HG02981 (cell line): Measurements from ENCODE around the gene NPIPB6.

Source experiments
- ATAC-seq: cut with Tn5 transposase; IDR thresholded peaks from one replicate; pipeline ENCODE4 v1.9.1; 2021; ENCODE audit warnings: mild to moderate bottlenecking, moderate library complexity; ENCODE audit not compliant: unreplicated experiment

The NPIPB6 gene

GRCh38 chr16:28300327-28300726, 63.0 kb downstream of the NPIPB6 start:
- no peak for ATAC-seq

GRCh38 chr16:28298511-28298878, 64.8 kb downstream of the NPIPB6 start:
- no peak for ATAC-seq

DNA sequence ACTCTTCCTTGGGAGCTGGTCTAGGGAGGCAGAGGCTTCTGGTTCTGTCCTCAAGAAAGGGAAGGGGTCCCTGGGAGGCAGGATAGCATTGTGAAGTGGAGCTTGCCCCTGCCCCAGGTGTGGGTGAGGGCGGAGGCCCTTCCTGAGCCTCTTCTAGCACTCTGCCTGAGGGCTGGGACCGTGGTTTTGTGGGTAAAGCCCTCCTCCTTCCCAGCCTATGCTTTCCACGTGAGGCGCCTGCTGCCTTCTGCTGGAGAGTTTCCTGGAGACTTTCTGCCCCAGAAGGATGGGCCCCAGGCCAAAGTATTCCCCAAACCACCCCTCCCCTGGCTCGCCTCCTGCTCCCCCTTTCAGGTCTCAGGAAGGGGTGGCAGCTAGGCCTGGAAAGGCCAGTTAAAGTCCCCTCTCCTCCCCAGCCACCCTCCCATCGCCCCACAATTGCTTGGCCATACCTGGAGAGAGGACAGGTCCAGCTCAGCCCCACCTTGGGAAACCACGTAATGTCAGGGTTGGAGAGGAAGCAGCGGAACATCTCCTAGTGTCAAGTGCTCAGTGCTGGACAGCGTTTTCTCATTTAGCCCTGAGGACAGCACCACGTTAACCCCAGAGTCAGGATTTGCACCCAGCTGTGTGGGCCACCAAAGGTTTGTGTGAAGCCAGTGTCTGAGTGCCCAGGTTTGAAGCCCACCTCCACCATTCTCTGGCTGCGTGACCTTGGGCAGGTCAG, 65.4 kb downstream of the NPIPB6 start:
- ATAC-seq: no peak

GRCh38 chr16:28297308-28297707, 66.0 kb downstream of the NPIPB6 start:
- no peak for ATAC-seq

DNA sequence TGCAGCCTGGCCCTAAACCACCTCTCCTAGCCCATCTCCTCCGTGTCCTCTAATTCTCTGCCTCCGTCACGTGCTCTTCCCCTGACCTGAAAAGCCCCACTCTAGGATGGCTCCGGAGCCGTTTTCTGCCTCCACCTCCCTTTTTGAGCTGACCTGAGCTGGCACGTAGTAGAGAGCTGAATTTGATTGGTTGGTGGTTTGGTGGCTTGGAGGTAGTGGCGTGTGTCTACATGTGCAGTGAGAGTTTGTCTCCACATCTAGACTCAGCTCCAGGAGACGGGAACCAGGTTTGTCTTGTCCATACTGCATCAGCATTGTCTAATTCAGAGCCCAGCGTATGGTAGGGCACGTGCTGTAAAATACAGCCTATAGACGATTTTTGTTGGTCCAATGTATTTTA, 68.0 kb downstream of the NPIPB6 start:
- no peak for ATAC-seq

DNA sequence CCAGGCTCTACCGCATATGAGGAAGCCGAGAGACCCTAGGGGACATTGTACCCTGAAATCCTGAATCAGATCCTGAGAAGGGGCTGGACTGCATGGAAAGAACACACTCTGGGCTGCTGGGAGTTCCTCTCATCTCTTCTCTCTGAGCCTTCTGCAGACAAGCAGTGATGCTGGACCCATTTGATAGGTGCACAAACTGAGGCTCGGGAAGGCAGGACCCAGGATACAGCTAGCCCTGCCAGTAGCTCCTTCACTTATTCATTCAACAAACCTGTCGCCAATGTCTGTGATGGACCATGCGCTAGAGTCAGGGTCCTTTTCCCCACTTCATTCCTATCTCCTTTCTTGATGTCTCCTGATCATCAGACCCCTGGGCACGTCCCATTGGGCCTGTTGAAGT, 69.1 kb downstream of the NPIPB6 start:
- no peak for ATAC-seq

DNA sequence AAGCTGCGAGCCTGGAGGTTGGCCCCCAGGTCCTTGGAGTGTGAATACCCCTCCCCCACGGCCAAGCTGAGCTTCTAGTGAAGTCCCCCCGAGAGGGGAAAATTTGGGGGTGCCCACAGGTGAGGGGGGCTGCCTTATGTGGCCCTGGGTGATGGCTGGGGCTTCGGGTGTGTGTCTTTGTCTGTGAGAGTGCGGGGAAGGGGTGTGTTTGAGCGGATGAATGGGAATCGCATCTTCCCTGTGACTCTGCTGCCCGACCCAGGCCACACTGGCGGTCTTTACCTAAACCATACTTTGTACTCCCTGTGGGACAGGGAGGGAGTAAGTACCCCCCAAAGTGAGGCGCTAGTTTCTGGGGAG, 69.7 kb downstream of the NPIPB6 start:
- no peak for ATAC-seq

GRCh38 chr16:28292731-28293600, 70.3 kb downstream of the NPIPB6 start:
- no peak for ATAC-seq
